Measurements from ENCODE around the gene SGCE. TPM values are rescaled to one million over a fixed set of nuclear protein-coding genes. Genes with fewer than 3 reads are reported as not detected.

Gene SGCE
- total RNA-seq, 1 donor from 2014 or later = 266 TPM

- no peak for DNase-seq
Observed at GRCh38 chr7:94621120-94621519, 34.8 kb downstream of the SGCE start.

DNA sequence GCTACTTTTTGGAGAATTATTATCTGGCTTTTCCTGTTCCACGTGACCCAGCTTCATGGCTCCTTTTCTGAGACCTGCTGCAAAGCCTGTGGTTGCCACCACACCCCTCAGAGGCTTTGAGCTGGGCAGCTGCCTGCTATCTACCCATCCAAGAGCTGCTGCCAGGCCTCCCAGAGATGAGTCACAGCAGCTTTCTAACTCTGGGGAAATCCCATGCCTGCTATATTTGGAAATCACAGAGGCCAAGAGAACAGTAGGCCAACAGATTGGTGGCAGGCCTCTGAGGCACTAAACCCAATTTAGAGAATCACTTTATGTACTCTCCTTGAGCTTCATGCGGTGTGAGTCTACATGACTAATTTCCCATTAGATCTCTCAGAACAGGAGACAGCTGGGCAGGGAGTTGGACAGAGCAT lies 35.2 kb downstream of the SGCE start:
- peak; percentile 95 for DNase-seq

DNA sequence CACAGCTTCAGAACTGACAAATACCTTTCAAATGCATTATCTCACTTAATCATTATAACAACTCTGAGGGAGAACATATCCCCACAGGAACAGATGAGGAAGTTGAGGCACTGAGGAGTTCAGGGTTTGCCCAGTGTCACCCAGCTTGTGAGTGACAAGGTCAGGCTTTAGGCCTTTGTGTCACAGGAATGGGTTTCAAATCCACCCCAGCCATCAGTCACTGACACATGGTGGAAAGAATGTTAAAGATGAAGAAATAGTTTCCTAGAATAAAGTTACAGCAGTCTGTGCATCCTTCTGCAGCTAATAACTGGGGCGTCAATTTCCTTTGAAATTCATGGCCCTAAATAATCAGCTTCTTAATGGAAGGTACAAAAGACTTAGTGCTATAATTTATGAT lies 37.8 kb downstream of the SGCE start:
- peak; percentile 44 for DNase-seq

GRCh38 chr7:94616855-94617254 lies 39.1 kb downstream of the SGCE start:
- peak; percentile 62 for DNase-seq

DNA sequence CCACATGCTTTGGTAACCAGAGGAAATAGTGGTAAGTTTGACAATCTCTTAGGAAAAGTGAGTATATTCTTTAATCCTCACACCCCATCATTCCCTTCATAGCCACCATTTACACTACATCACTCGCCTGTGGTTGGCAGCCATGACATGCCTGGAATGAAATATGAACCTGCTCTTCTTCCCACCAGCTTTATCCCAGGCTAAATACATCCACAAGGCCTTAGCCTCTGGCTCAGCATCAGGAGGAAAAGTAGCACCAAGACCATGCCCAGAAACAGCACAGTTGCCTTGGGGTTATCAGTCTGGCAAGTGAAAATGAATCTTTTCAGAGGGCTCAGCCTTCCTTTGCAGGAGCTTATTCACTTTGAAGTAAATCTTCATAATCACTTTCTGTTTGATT lies 40.3 kb downstream of the SGCE start:
- peak; percentile 63 for DNase-seq

DNA sequence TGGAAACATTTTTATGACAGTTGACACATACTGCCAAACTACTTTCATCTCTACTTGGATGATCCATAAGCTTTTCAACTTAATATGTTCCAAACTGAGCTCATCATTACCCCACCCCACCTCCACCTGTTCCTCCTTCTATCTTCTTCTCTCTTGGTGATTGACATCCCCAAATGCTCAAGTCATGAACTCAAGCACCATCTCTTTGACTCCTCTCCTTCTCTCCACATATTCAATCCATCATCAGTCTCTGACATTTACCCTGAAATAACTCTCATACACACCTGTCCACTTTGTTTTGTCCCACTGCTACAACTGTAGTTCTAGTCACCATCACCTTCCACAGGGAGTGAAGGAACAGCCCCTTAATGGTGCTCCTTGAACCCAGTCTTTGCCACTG lies 43.3 kb downstream of the SGCE start:
- DNase-seq = peak; percentile 61

DNA sequence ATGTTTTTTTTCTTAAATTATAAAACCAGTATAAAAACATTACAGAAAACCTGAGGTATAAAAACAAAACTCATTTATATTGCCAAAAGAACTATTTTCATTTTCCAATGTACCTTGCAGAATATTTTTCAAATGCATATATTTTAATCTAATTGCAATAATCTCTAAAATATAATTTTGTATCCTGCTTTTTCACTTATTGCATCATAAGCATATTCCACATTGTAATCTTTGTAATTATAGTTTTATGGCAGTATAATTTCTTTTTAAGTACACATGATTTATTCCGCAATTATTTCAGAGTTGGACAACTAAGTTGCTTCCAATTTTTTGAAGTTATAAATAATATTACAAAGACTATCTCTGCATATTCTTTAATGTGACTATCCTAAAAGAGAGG lies 43.7 kb downstream of the SGCE start:
- no peak for DNase-seq

DNA sequence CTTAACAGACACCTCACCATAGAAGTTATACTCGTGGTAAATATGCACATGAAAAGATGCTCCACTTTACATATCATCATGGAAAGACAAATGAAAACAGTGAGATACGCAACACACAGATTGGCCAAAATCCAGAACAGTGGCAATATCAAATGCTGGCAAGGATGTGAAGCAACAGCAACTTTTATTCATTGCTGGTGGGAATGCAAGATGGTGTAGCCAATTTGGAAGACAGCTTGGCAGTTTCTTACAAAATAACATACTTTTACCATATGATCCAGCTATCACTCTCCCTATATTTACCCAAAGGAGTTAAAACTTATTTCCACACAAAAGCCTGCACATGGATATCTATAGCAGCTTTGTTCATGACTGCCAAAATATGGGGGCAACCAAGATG lies 46.4 kb downstream of the SGCE start:
- DNase-seq = no peak

DNA sequence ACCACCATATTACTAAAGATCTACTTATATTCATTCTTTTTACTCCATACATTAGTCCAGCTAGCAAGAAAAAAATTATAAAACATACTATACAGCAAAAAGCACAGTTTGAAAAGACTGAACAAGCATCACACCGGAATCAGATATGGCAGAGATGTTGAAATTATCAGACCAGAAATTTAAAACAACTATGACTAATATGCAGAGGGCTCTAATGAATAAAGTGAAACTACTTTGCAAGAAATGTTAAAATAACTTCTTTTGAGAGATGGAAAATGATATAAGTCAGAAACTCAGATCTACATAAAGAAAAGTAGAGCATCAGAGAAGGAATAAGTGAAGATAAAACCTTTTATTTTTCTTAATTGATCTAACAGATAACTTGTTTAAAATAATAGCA lies 50.9 kb downstream of the SGCE start:
- DNase-seq = no peak

GRCh38 chr7:94602181-94602580 lies 53.8 kb downstream of the SGCE start:
- DNase-seq = no peak

DNA sequence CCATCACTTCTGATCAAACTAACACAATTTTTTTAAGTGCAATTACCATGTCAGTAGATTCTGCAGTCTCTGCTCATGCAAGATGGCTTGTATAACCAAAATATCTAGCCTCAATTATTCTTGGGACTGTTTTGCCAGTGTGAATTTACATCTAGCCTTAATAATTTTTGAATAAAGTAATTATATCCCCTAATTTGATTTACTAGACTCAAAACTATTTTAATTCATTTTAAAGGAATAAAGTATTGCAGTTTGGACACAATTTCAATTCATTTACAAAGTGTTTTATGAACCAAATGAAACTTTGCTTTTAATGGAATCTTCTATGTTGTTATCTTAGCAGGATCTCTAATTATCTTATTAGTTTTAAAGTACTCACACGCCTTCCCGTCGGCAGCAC lies 55.7 kb downstream of the SGCE start:
- no peak for DNase-seq

- DNase-seq = no peak
Observed at GRCh38 chr7:94595717-94596116, 60.2 kb downstream of the SGCE start.

GRCh38 chr7:94594882-94595281 lies 61.1 kb downstream of the SGCE start:
- no peak for DNase-seq

DNA sequence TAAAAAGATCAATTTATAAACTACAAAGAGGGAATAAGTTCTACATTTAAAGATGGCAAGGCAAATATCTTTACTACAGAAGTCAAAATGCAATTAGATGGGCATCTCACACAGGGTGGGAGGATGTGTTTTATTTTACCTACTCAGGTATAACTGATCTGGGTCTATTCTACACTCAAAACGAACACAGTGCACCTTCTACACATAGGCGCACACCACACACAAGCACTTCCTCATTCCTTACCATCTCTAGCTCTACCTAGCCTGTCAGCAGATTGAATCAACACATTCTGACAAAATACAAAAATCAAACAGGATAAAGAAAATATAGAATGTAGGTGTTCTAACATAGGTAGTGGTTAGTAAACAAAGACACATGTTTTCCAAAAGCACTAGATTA lies 64.8 kb downstream of the SGCE start:
- no peak for DNase-seq

DNA sequence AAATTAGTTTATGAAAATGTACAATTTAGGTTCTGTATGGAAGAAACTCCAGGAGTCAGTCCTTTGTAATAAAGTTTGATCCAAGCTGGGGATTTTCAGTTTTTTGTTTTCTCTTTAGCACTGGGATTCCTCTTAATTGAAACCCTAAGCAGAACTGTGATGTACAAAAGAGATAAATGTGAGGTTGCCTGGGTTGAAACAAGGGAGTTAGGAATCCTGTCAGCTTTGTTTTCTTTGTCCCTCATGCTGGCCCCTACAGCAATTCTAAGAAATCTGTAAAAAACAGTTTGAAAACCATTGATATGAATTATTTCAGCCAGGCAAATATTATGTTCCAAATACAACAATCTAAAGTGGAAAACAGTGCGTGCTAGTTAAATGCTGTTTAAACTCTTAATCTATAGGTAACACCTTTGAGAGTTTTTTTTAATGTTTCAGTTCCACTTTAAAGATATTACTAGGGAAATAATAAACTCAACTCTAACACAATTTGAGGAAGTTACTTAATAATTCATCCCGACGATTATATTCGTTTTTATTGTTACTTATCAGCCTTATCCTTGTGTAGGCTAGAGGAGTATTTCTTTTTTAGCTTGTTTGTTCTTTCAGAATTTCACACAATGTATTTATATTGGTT lies 65.3 kb downstream of the SGCE start:
- no peak for DNase-seq

GRCh38 chr7:94588075-94588474 lies 67.9 kb downstream of the SGCE start:
- no peak for DNase-seq

DNA sequence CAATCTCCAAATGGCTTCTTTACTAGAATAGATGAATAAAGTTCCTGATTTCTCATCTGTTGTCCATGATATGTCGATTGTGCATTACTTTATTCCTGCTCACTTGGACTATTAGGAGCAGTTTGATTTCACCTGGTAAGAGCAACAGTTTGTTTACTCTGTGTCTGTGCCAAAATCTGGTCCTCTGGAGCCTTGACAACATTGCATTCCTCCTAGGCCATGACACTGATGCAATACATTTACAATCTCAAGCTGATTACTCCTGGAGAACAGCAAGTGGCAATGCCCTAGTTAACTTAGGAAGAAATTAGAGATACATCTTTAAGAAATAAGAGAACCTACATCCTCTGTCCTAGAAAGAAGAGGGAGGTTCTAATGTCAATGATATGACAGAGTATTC lies 71.8 kb downstream of the SGCE start:
- no peak for DNase-seq

- no peak for DNase-seq
Observed at GRCh38 chr7:94580601-94581000, 75.3 kb downstream of the SGCE start.

- DNase-seq = no peak
Observed at GRCh38 chr7:94579470-94579869, 76.5 kb downstream of the SGCE start.

- peak; percentile 27 for DNase-seq
Observed at GRCh38 chr7:94578614-94579013, 77.3 kb downstream of the SGCE start.

DNA sequence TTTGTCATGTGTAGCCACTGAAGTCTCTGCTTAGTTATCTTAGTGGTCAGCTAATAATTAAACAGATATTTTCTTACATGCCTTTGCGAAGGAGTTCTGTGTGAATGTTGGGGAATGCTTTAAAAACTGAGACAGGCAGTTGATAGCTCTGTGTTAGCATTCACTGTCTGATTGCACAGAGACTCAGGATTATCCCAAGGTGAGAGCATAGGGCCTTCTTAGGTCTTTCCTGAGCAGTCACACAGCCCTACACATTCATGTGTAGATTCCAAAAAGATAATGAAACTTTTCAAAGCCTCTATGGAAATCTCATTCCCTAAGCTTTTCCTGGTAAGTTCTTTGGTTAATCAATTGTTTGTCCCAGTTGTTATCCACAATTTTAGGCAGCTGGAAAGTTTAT lies 78.6 kb downstream of the SGCE start:
- DNase-seq = no peak

GRCh38 chr7:94576316-94576715 lies 79.6 kb downstream of the SGCE start:
- no peak for DNase-seq

DNA sequence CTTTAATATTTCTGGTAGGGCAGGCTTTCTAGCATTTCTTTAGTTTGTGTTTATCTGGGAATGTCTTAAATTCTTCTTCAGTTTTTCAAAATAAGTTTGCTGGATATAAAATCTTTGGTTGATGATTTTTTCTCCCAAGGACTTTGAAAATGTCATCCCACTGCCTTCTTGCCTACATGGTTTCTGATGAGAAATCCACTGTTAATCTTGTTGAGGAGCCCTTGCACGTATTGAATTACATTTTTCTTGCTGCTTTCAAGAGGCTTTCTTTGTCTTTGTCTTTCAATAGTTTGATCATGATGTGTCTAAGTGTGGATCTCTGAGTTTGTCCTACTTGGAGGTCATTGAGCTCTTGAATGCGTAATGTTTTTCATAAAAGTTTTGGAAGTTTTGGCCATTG lies 80.3 kb downstream of the SGCE start:
- DNase-seq = no peak

- DNase-seq = no peak
Observed at GRCh38 chr7:94571816-94572215, 84.1 kb downstream of the SGCE start.

- peak; percentile 45 for DNase-seq
Observed at GRCh38 chr7:94567396-94567795, 88.5 kb downstream of the SGCE start.

Measured in tongue (tissue), 2 donors.